ENCODE data around the gene ENGASE.

Gene ENGASE

GRCh38 chr17:79131701-79132100, 57.1 kb downstream of the ENGASE start:
- TF ChIP-seq CTCF (conservative IDR thresholded peaks at IDR 0.05): no peak
- no peak overlapping the region for H3K27ac ChIP-seq

- H3K27ac ChIP-seq: no peak overlapping the region
- no peak for TF ChIP-seq CTCF (conservative IDR thresholded peaks at IDR 0.05)
Observed at GRCh38 chr17:79132271-79133064, 57.8 kb downstream of the ENGASE start.

GRCh38 chr17:79133214-79133613, 58.6 kb downstream of the ENGASE start:
- no peak for TF ChIP-seq CTCF (conservative IDR thresholded peaks at IDR 0.05)
- no peak overlapping the region for H3K27ac ChIP-seq

GRCh38 chr17:79133985-79134384, 59.4 kb downstream of the ENGASE start:
- no peak overlapping the region for H3K27ac ChIP-seq
- no peak for TF ChIP-seq CTCF (conservative IDR thresholded peaks at IDR 0.05)

- no peak for TF ChIP-seq CTCF (conservative IDR thresholded peaks at IDR 0.05)
- no peak overlapping the region for H3K27ac ChIP-seq
Observed at GRCh38 chr17:79135011-79135410, 60.4 kb downstream of the ENGASE start.

- no peak for TF ChIP-seq CTCF (conservative IDR thresholded peaks at IDR 0.05)
- no peak overlapping the region for H3K27ac ChIP-seq
Observed at GRCh38 chr17:79135628-79136405, 61.2 kb downstream of the ENGASE start.

All from VCaP (cell line).